ENCODE results near the gene NR6A1.

The NR6A1 gene

DNA sequence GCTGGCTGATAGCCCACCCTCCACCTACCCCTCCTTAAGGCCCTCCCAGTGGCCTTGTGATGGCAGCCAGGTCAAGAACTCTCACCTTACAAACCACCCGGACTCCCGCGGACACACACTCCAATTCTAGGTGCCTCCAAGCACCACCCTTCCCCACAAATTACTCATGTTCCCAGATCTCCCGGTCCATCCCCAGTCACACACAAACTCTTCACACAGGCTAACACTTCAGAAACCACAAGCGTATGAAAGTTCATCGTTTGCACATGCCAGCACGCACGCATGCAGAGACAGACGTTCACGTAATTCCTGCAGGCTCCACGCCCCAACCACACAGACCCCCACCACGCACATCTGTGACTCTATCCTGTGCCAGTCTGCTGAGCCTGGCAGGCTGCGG is 281.9 kb downstream of the NR6A1 start:
- no peak for DNase-seq (ENCODE audit: low read depth in 2 of 2)

DNA sequence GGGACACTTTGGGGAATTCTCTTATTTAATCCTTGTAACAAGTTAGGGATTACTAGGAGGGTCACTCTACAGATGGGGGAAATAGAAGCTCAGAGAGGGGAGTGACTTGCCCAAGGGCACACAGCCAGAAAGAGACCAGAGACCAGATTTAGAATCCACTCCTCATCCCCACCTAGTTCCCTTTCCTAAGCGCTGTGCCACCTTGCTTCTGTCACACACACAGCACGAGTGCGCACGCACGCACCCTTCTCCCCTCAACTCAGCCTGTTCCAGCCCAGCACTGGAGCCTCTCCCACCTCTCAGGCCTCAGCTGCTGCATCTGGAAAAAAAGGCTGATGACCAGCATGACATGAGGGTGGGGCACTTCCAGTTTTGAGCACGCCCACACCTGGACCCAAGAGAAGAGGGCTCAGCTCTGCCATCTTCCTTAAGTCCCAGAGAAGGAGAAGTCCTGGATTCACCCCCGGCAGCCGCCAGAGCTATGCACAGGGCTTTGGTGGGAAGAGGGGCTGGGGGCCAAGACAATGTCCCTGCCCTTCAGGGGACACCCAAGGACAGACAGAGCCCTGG is 282.4 kb downstream of the NR6A1 start:
- DNase-seq (ENCODE audit: low read depth in 2 of 2): no peak

- no peak for DNase-seq (ENCODE audit: low read depth in 2 of 2)
Measured at GRCh38 chr9:124487260-124488182, 283.6 kb downstream of the NR6A1 start.

DNA sequence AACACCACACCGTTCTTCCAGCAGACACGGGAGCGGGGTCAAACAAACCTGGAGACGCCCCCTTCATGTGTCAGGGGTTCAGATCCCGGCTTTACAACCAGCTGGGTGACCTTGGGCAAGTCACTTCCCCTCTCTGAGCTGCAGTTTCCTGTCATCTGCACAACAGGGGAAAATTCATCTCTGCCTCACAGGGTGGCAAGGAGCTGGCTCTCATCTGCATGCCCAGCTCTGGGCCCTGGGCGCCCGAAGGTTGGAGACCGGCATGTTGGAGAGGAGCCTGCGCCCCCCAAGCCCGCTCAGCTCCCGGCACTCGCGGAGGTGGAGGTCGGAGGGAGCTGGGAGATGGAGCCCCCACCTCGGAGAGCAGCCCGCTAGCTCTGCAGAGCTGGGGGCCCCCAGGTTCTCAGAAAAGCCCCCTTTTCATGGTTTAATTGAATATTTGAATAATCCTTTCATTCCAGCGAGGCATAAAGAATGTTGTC is 284.3 kb downstream of the NR6A1 start:
- no peak for DNase-seq (ENCODE audit: low read depth in 2 of 2)

DNA sequence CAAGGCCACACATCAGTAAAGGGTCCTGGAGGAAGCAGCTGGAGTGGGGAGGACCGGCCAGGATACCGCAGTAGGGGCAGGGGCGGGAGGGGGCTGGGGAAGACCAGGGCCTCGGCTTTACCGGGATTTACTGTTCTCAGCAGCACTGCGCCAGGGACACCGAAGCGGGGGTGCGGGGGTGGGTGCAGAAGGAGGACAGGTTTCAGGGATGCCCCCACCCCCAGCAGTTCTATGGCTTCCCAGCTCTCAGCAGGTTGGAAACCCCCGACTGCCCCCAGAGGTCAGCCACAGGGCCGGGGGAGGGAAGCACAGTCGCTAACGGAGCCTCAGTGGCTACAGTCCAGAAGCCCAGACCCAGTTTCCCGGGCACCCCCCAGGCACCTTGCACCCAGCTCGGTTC is 285.2 kb downstream of the NR6A1 start:
- DNase-seq (ENCODE audit: low read depth in 2 of 2): no peak

DNA sequence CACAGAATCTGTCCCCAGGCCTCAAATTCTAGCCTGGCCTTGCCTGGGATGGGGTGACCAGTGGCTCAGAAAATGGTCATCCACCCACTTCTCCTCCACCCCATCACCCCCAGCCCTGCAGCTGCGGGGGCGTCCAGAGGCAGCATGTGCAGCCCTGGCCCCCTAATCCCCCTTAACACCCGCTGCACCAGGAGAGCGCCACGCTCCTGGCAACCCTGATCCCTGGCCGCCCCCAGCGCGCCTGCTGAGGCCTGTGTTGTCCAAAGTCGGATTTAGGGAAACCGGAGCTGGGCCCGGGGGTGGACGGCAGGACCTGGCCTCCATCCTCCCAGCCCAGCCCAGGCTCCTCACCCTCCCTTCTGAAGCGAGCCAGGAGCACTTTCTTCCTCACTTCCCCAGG is 285.9 kb downstream of the NR6A1 start:
- DNase-seq (ENCODE audit: low read depth in 2 of 2): no peak

- DNase-seq (ENCODE audit: low read depth in 2 of 2): no peak
Measured at GRCh38 chr9:124483481-124483880, 287.6 kb downstream of the NR6A1 start.

GRCh38 chr9:124482431-124483031 is 288.6 kb downstream of the NR6A1 start:
- DNase-seq (ENCODE audit: low read depth in 2 of 2): no peak

- no peak for DNase-seq (ENCODE audit: low read depth in 2 of 2)
Measured at GRCh38 chr9:124481115-124481514, 290.0 kb downstream of the NR6A1 start.

- no peak for DNase-seq (ENCODE audit: low read depth in 2 of 2)
Measured at GRCh38 chr9:124480621-124480981, 290.5 kb downstream of the NR6A1 start.

- DNase-seq (ENCODE audit: low read depth in 2 of 2): no peak
Measured at GRCh38 chr9:124479947-124480620, 291.0 kb downstream of the NR6A1 start.

- no peak for DNase-seq (ENCODE audit: low read depth in 2 of 2)
Measured at GRCh38 chr9:124479371-124479770, 291.7 kb downstream of the NR6A1 start.

- DNase-seq (ENCODE audit: low read depth in 2 of 2): no peak
Measured at GRCh38 chr9:124478354-124478753, 292.8 kb downstream of the NR6A1 start.

- no peak for DNase-seq (ENCODE audit: low read depth in 2 of 2)
Measured at GRCh38 chr9:124477648-124478285, 293.3 kb downstream of the NR6A1 start.

GRCh38 chr9:124477211-124477647 is 293.9 kb downstream of the NR6A1 start:
- DNase-seq (ENCODE audit: low read depth in 2 of 2): no peak

GRCh38 chr9:124475868-124476690 is 295.0 kb downstream of the NR6A1 start:
- no peak for DNase-seq (ENCODE audit: low read depth in 2 of 2)

GRCh38 chr9:124475158-124475867 is 295.8 kb downstream of the NR6A1 start:
- no peak for DNase-seq (ENCODE audit: low read depth in 2 of 2)

DNA sequence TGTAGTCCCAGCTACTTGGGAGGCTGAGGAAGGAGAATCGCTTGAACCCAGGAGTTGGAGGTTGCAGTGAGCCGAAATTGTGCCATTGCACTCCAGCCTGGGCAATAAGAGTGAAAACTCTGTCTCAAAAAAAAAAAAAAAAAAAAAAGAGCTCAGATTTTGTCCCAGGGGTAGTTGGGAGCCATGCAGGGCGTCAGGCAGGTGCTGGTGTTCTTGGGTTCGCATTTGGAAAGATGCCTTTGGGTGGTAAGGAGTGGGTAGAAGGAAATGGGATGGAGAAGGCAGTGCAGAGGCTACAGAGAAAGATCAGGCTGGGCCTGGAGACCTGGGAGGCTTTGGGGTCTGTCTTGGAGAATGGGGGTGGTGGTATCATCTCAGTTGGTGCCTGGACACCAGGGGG is 297.0 kb downstream of the NR6A1 start:
- DNase-seq (ENCODE audit: low read depth in 2 of 2): no peak

- no peak for DNase-seq (ENCODE audit: low read depth in 2 of 2)
Measured at GRCh38 chr9:124473310-124473709, 297.8 kb downstream of the NR6A1 start.

- no peak for DNase-seq (ENCODE audit: low read depth in 2 of 2)
Measured at GRCh38 chr9:124472770-124473169, 298.3 kb downstream of the NR6A1 start.

Measured in stimulated activated CD4-positive, alpha-beta T cell treated with anti-CD3 and anti-CD28 coated beads, Interleukin-12 subunit alpha, Interleukin-12 subunit beta, amount 100 ng/mL, for 24 hours (primary cell).